IMR-90 (cell line): ENCODE results near the gene MAPK10. TPM values are rescaled to one million over a fixed set of nuclear protein-coding genes. Genes with fewer than 3 reads are reported as not detected.

Experiments used
- ATAC-seq: fragments of 200-7000 bp; cut with Tn5 transposase; 2 replicates; pipeline ENCODE4 v1.9.1; 2020; ENCODE audit warnings: low read depth, mild to moderate bottlenecking, moderate library complexity
- BruUV-seq: library from RNA; stranded (reverse); fragments of 400-500 nt; replicated peaks from 2 replicates; lab custom pipeline; 2021; lab: Mats Ljungman, UMichigan
- CTCF ChIA-PET: fragments of 300-600 bp; formaldehyde crosslinking; extraction: SDS; loops from one replicate; lab custom pipeline; 2021; ENCODE audit warnings: antibody characterized with exemption; lab: Yijun Ruan, JAX
- POLR2A ChIA-PET: fragments of 300-600 bp; sonication (Branson Sonifier 250); formaldehyde crosslinking; loops from one replicate; lab custom pipeline; 2022; ENCODE audit warnings: antibody characterized with exemption; ENCODE audit not compliant: unreplicated experiment; lab: Charles Lee
- DNase-seq: peaks from one replicate; pipeline ENCODE4 v3.0.0; 2013
- H2AFZ ChIP-seq: replicated peaks from 2 replicates; pipeline ENCODE3; 2013; ENCODE audit warnings: low read length, mild to moderate bottlenecking; ENCODE audit not compliant: poor library complexity
- H2AK5ac ChIP-seq: 2 replicates; pipeline ENCODE4 v1.6.1; 2013; ENCODE audit warnings: low read depth, low read length, inconsistent platforms
- H2AK9ac ChIP-seq: replicated peaks from 2 replicates; pipeline ENCODE3; 2013; ENCODE audit warnings: mild to moderate bottlenecking, low read depth, low read length, moderate library complexity; ENCODE audit not compliant: poor library complexity
- H2BK120ac ChIP-seq: 2 replicates; pipeline ENCODE4 v1.6.1; 2013; ENCODE audit warnings: low read depth, low read length, inconsistent platforms
- H2BK15ac ChIP-seq: 3 replicates; pipeline ENCODE4 v1.6.1; 2013; ENCODE audit warnings: low read depth, low read length, inconsistent platforms
- H2BK20ac ChIP-seq: 2 replicates; pipeline ENCODE4 v1.6.1; 2013; ENCODE audit warnings: low read depth, mild to moderate bottlenecking, inconsistent platforms, low read length, moderate library complexity
- H2BK5ac ChIP-seq: 2 replicates; pipeline ENCODE4 v1.6.1; 2013; ENCODE audit warnings: mild to moderate bottlenecking, low read depth, low read length, inconsistent platforms; ENCODE audit not compliant: poor library complexity, severe bottlenecking
- H3K14ac ChIP-seq: replicated peaks from 2 replicates; pipeline ENCODE4 v1.6.1; 2013; ENCODE audit warnings: low read depth, low read length, inconsistent platforms
- H3K18ac ChIP-seq: 2 replicates; pipeline ENCODE4 v1.6.1; 2013; ENCODE audit warnings: low read depth, low read length, control low read depth
- H3K23ac ChIP-seq: 2 replicates; pipeline ENCODE4 v1.6.1; 2013; ENCODE audit warnings: low read depth, low read length, inconsistent platforms
- H3K27ac ChIP-seq: 2 replicates; pipeline ENCODE4 v1.5.1; 2013; ENCODE audit warnings: mild to moderate bottlenecking, control low read depth, low read length; ENCODE audit not compliant: insufficient read depth
- H3K27me3 ChIP-seq: 2 replicates; pipeline ENCODE4 v1.6.1; 2013; ENCODE audit warnings: low read length; ENCODE audit not compliant: control insufficient read depth, insufficient read depth
- H3K36me3 ChIP-seq: 2 replicates; pipeline ENCODE4 v1.6.1; 2013; ENCODE audit warnings: low read length, mixed read lengths; ENCODE audit not compliant: control insufficient read depth, insufficient read depth
- H3K4ac ChIP-seq: 2 replicates; pipeline ENCODE4 v1.6.1; 2013; ENCODE audit warnings: low read depth, low read length, inconsistent platforms
- H3K4me1 ChIP-seq: 2 replicates; pipeline ENCODE4 v1.6.1; 2013; ENCODE audit warnings: low read length, mixed read lengths; ENCODE audit not compliant: control insufficient read depth, insufficient read depth
- H3K4me2 ChIP-seq: 2 replicates; pipeline ENCODE4 v1.6.1; 2013; ENCODE audit warnings: low read depth, mild to moderate bottlenecking, control low read depth, low read length, moderate library complexity
- H3K4me3 ChIP-seq: 2 replicates; pipeline ENCODE4 v1.5.1; 2013; ENCODE audit warnings: low read depth, mild to moderate bottlenecking, control low read depth, low read length, moderate library complexity; ENCODE audit not compliant: insufficient read depth
- H3K56ac ChIP-seq: 2 replicates; pipeline ENCODE4 v1.6.1; 2013; ENCODE audit warnings: low read length, inconsistent platforms; ENCODE audit not compliant: insufficient read depth; ENCODE audit errors: extremely low read depth
- H3K79me1 ChIP-seq, 2 experiments: 2 replicates each; pipeline ENCODE4 v1.6.1; 2013; ENCODE audit warnings: low read length in 2 of 2, inconsistent platforms in 1 of 2, low read depth in 1 of 2
- H3K9ac ChIP-seq: 2 replicates; pipeline ENCODE4 v1.6.1; 2013; ENCODE audit warnings: low read depth, low read length, control low read depth
- H3K9me1 ChIP-seq: 2 replicates; pipeline ENCODE4 v1.6.1; 2013; ENCODE audit warnings: low read length, inconsistent platforms; ENCODE audit not compliant: insufficient read depth
- H3K9me3 ChIP-seq: 2 replicates; pipeline ENCODE4 v1.6.1; 2013; ENCODE audit warnings: low read length; ENCODE audit not compliant: control insufficient read depth, insufficient read depth
- H4K20me1 ChIP-seq: 2 replicates; pipeline ENCODE4 v1.6.1; 2013; ENCODE audit warnings: low read length, inconsistent platforms; ENCODE audit not compliant: insufficient read depth
- H4K5ac ChIP-seq: 2 replicates; pipeline ENCODE4 v1.6.1; 2013; ENCODE audit warnings: mild to moderate bottlenecking, low read depth, low read length, control low read depth
- H4K8ac ChIP-seq, 2 experiments: 2 replicates each; pipeline ENCODE4 v1.6.1; 2013; ENCODE audit warnings: low read depth in 2 of 2, low read length in 2 of 2, control low read depth in 1 of 2, inconsistent platforms in 1 of 2
- H4K91ac ChIP-seq: 2 replicates; pipeline ENCODE4 v1.6.1; 2013; ENCODE audit warnings: low read depth, low read length, inconsistent platforms; ENCODE audit not compliant: insufficient read depth
- CEBPB ChIP-seq: IDR thresholded peaks from 2 replicates; pipeline ENCODE4 v1.6.1; 2012; ENCODE audit warnings: low read depth, low read length, improper control_type of control experiment
- NFE2L2 ChIP-seq: fragments of 150-350 bp; IDR thresholded peaks from 2 replicates; pipeline ENCODE4 v1.6.1; 2016; ENCODE audit warnings: low read depth, mild to moderate bottlenecking, low read length
- SMC3 ChIP-seq: fragments of 150-350 bp; IDR thresholded peaks from 2 replicates; pipeline ENCODE4 v1.6.1; 2016; ENCODE audit warnings: low read depth, mild to moderate bottlenecking, antibody characterized with exemption, low read length, moderate library complexity
- WGBS, 2 experiments: methylation state at CpG; one replicate each; pipeline versions ENCODE4 v1.1.5 to v1.1.7; 2013; ENCODE audit warnings: missing lambda C conversion rate in 2 of 2; ENCODE audit not compliant: insufficient read length in 1 of 2; ENCODE audit errors: extremely low coverage in 2 of 2; 5-methylcytosine and 5-hydroxymethylcytosine counted together
- dilution Hi-C: fragments of 300-500 bp; cut with HindIII; formaldehyde crosslinking; loops from one replicate; pipeline ENCODE4 v1.14.3; 2018; ENCODE audit warnings: low sequenced_read_pairs; ENCODE audit not compliant: unreplicated experiment
- in situ Hi-C: fragments of 300-500 bp; cut with MboI; formaldehyde crosslinking; loops from 3 replicates; pipeline ENCODE4 v1.14.3; 2019; ENCODE audit warnings: low sequenced_read_pairs, inconsistent platforms, mixed read lengths
- intact Hi-C: fragments of 100-400 bp; cut with micrococcal nuclease; formaldehyde crosslinking; loops from 2 replicates; pipeline ENCODE4 v1.10.0; 2022
- polyA plus RNA-seq, 3 experiments: library from polyadenylated mRNA; depleted of rRNA; stranded (reverse); fragments of >200 nt; gene quantifications; 2 replicates each; pipeline ENCODE4 v1.2.3, GENCODE V29; 2012; ENCODE audit warnings: low replicate concordance in 1 of 3
- total RNA-seq: library from RNA; depleted of rRNA; stranded (reverse); fragments of >200 nt; gene quantifications from 2 replicates; pipeline ENCODE4 v1.2.3, GENCODE V29; 2012

Gene MAPK10
- total and polyA plus RNA-seq, 2 of the 4 experiments (the other 2 are of a cell fraction): 2.8 to 6.5 TPM

DNA sequence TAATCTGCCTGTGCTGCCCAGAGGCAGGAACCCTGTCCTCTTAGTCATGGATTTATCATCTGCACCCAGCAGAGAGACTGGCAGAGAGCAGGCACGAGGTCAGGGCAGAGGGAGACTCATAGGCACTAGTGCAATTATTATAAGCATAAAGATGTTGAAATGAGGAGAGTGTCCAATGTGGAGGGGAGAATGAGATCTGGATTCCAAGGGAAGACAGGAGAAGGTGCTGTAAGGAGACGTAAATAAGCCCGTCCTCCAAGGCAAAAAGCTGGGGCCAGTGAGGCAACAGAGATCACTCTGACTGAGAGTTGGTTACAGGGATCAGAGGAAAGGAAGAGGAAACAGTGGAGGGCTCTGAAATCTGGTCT is 406.2 kb downstream of the MAPK10 start:
- Histone ChIP-seq H4K5ac (no peak overlapping the region), H3K4me2 (no peak overlapping the region), H3K18ac (no peak overlapping the region), H2AK5ac (no peak overlapping the region), H2BK5ac (no peak overlapping the region), H2AFZ (no peak overlapping the region), H4K91ac (no peak overlapping the region), H3K27ac (no peak overlapping the region), H4K20me1 (no peaks in the 10 kb centered on the region; the same call in 1 of the 2 replicates), H2BK120ac (no peak overlapping the region), H3K4me1 (0 out of 2 replicates have a peak, but pooled peaks cover 2% of the 10 kb centered on the region), H3K27me3 (no peaks in the 10 kb centered on the region), H3K56ac (no peak overlapping the region), H3K14ac (peak overlapping the region; percentile 63; the same call in 1 of the 2 replicates), H3K9me1 (no peaks in the 10 kb centered on the region), H4K8ac (peak overlapping the region in 1 of 2 experiments; percentile 43; a peak in 1 of 4 replicates), H3K4me3 (no peak overlapping the region), H3K36me3 (no peaks in the 10 kb centered on the region), H3K79me1 (peaks cover 14 to 24% of the 10 kb centered on the region in 2 experiments; a peak in 3 of 4 replicates), H2BK15ac (no peak overlapping the region), H3K9me3 (no peaks in the 10 kb centered on the region), H3K9ac (no peak overlapping the region), H3K23ac (peak overlapping the region; percentile 45; the same call in 1 of the 2 replicates), H2BK20ac (no peak overlapping the region), H2AK9ac (no peak overlapping the region), H3K4ac (no peak overlapping the region)
- TF ChIP-seq CEBPB (peak; percentile 6; the same call in 1 of the 2 replicates), SMC3 (no peak), NFE2L2 (no peak)
- intact Hi-C loops: no loop called here
- ChIA-PET POLR2A (no interaction called here), CTCF (no interaction called here)
- DNase-seq (peak; percentile 19), ATAC-seq (peak; percentile 82)
- 100% methylated on average over 2 of the region's 3 CpGs; no CpG with 5 or more reads in 1 of the 2 experiments for WGBS, 2 experiments
- no TSS peak for BruUV-seq
- in situ Hi-C loops: no loop called here
- dilution Hi-C loops: no loop called here
